K562 (cell line): ENCODE data around the gene CHRNA3. TPM values are rescaled to one million over a fixed set of nuclear protein-coding genes. Genes with fewer than 3 reads are reported as not detected.

ENCODE experiments used
- ATAC-seq: fragments of 200-7000 bp; cut with Tn5 transposase; 3 replicates; pipeline ENCODE4 v1.9.1; 2020; ENCODE audit warnings: moderate library complexity
- BruUV-seq: library from RNA; stranded (reverse); fragments of 400-500 nt; replicated peaks from 2 replicates; lab custom pipeline; 2021; lab: Mats Ljungman, UMichigan
- CTCF ChIA-PET: fragments of 300-600 bp; formaldehyde crosslinking; extraction: SDS; loops from one replicate; lab custom pipeline; 2021; ENCODE audit warnings: low intra/inter-chr PET ratio; lab: Yijun Ruan, JAX
- POLR2A ChIA-PET: fragments of 300-600, 350-650 bp; sonication (Branson Sonifier 250); formaldehyde crosslinking; extraction: SDS; loops from one replicate; lab custom pipeline; 2021; ENCODE audit warnings: antibody characterized with exemption, inconsistent platforms; lab: Yijun Ruan, JAX
- DNase-seq, 4 experiments: peaks; one replicate each; pipeline versions ENCODE4 v3.0.0 to v3.0.0-alpha.2; 2011 to 2018; ENCODE audit warnings: low spot score in 3 of 4, mixed read lengths in 3 of 4; ENCODE audit errors: extremely low read depth in 1 of 4
- FAIRE-seq: peaks from 2 replicates; lab custom pipeline; 2011; peaks lifted over from hg19 to GRCh38; lab: Jason Lieb, UNC
- H2AFZ ChIP-seq: 2 replicates; pipeline ENCODE4 v1.6.0; 2011; ENCODE audit warnings: low read depth, low read length, control low read depth, inconsistent platforms
- H3K27ac ChIP-seq: fragments of 200-600 bp; 3 replicates; pipeline ENCODE4 v1.8.0; 2011; ENCODE audit warnings: low read depth, mild to moderate bottlenecking, control low read depth, inconsistent platforms, low read length, moderate library complexity, mixed read lengths; ENCODE audit errors: extremely low read depth
- H3K27me3 ChIP-seq, 2 experiments: fragments of 300-600 bp in 1 of 2; 2 replicates in 1 of 2; 3 replicates in 1 of 2; pipeline versions ENCODE4 v1.6.0 to v1.8.0; 2011; ENCODE audit warnings: inconsistent platforms in 2 of 2, low read length in 2 of 2, mild to moderate bottlenecking in 1 of 2, mixed read lengths in 1 of 2, moderate library complexity in 1 of 2; ENCODE audit not compliant: control insufficient read depth in 2 of 2, insufficient read depth in 2 of 2
- H3K36me3 ChIP-seq: fragments of 300-600 bp; 3 replicates; pipeline ENCODE4 v1.8.0; 2011; ENCODE audit warnings: mild to moderate bottlenecking, low read length, inconsistent platforms; ENCODE audit not compliant: control insufficient read depth, insufficient read depth
- H3K4me1 ChIP-seq, 2 experiments: fragments of 200-600 bp in 1 of 2; replicated peaks in 1 of 2; 2 replicates in 1 of 2; 3 replicates in 1 of 2; pipeline versions ENCODE4 v1.5.1 to v1.8.0; 2011; ENCODE audit warnings: inconsistent platforms in 2 of 2, low read length in 2 of 2, mild to moderate bottlenecking in 1 of 2, mixed read lengths in 1 of 2, moderate library complexity in 1 of 2; ENCODE audit not compliant: control insufficient read depth in 2 of 2, insufficient read depth in 2 of 2
- H3K4me2 ChIP-seq: 2 replicates; pipeline ENCODE4 v1.6.1; 2011; ENCODE audit warnings: low read length, control low read depth, inconsistent platforms, mixed read lengths; ENCODE audit not compliant: insufficient read depth
- H3K4me3 ChIP-seq: fragments of 200-600 bp; sonication (generic), shearing (Covaris generic); 2 replicates; pipeline ENCODE4 v1.5.1; 2016; ENCODE audit warnings: control low read depth, inconsistent platforms
- H3K79me2 ChIP-seq: fragments of 200-600 bp; 3 replicates; pipeline ENCODE4 v1.8.0; 2011; ENCODE audit warnings: low read length, inconsistent platforms; ENCODE audit not compliant: control insufficient read depth, insufficient read depth
- H3K9ac ChIP-seq, 2 experiments: 2 replicates each; pipeline versions ENCODE4 v1.6.0 to v1.6.1; 2011; ENCODE audit warnings: low read depth in 2 of 2, low read length in 2 of 2, control low read depth in 1 of 2, inconsistent platforms in 1 of 2, mild to moderate bottlenecking in 1 of 2, mixed read lengths in 1 of 2; ENCODE audit not compliant: insufficient read depth in 1 of 2
- H3K9me1 ChIP-seq: one replicate; pipeline ENCODE4 v1.6.0; 2011; ENCODE audit warnings: inconsistent platforms, mild to moderate bottlenecking, low read length, moderate library complexity; ENCODE audit not compliant: control insufficient read depth, insufficient read depth
- H3K9me3 ChIP-seq: replicated peaks from 2 replicates; pipeline ENCODE4 v1.5.1; 2011; ENCODE audit warnings: low read depth, low read length, inconsistent platforms; ENCODE audit not compliant: control insufficient read depth, insufficient read depth
- H4K20me1 ChIP-seq: replicated peaks from 2 replicates; pipeline ENCODE4 v1.6.1; 2011; ENCODE audit warnings: low read length, inconsistent platforms, mixed read lengths; ENCODE audit not compliant: control insufficient read depth, insufficient read depth
- ARID2 ChIP-seq: fragments of 450-650 bp; IDR thresholded peaks from 2 replicates; pipeline ENCODE4 v1.6.1; 2017; ENCODE audit warnings: antibody characterized with exemption, mild to moderate bottlenecking
- CBX1 ChIP-seq: sonication (generic); IDR thresholded peaks from 2 replicates; pipeline ENCODE4 v1.6.1; 2016; ENCODE audit warnings: antibody characterized with exemption, low read depth, mild to moderate bottlenecking
- CSDE1 ChIP-seq, 2 experiments: fragments of 450-650 bp; IDR thresholded peaks; 2 replicates each; pipeline ENCODE4 v1.6.1; 2016; ENCODE audit warnings: mild to moderate bottlenecking in 1 of 2
- GTF2E2 ChIP-seq: fragments of 200-800 bp; sonication (Bioruptor generic); IDR thresholded peaks from 2 replicates; pipeline ENCODE4 v1.6.1; 2016; ENCODE audit warnings: missing genetic modification characterization, missing compliant biosample characterization
- MYC ChIP-seq, 2 experiments: fragments of 250-450 bp in 1 of 2; sonication (Bioruptor Pico) in 1 of 2; IDR thresholded peaks; 2 replicates each; pipeline versions ENCODE4 v1.5.1 to v1.6.1; 2012 to 2021; ENCODE audit warnings: low read depth in 2 of 2, borderline replicate concordance in 1 of 2, improper control_type of control experiment in 1 of 2, low read length in 1 of 2, mild to moderate bottlenecking in 1 of 2, moderate library complexity in 1 of 2
- U2AF1 ChIP-seq: fragments of 200-400 bp; formaldehyde crosslinking; optimal IDR thresholded peaks from 2 replicates; pipeline ENCODE3; 2017; ENCODE audit warnings: mild to moderate bottlenecking, low read depth, low read length, moderate library complexity
- WGBS: fragments of 100-300 bp; shearing (Covaris generic); methylation state at CpG from one replicate; pipeline ENCODE4 v1.1.6; 2016; ENCODE audit warnings: low coverage, mixed read lengths; ENCODE audit not compliant: insufficient coverage; ENCODE audit errors: missing lambda C conversion rate; 5-methylcytosine and 5-hydroxymethylcytosine counted together
- in situ Hi-C: fragments of 300-500 bp; cut with MboI; formaldehyde crosslinking; loops from 4 replicates; pipeline ENCODE4 v1.15.0; 2018; ENCODE audit warnings: inconsistent platforms, mixed read lengths
- intact Hi-C: fragments of 100-400 bp; cut with micrococcal nuclease; formaldehyde crosslinking; loops from 2 replicates; pipeline ENCODE4 v1.14.2; 2022
- polyA plus RNA-seq, 8 experiments: library from polyadenylated mRNA; depleted of rRNA in 4 of 8; stranded (reverse) in 5 of 8; unstranded in 3 of 8; fragments of >200 nt; fragmentation: Nextera tagmentation in 2 of 8; fragmentation: Illumina TruSeq in 1 of 8; extraction: Ambion mirVana in 2 of 8; extraction: Trizol in 1 of 8; gene quantifications; 2 replicates each; pipeline versions ENCODE4 v1.2.1 to v1.2.3, GENCODE V29; 2011 to 2014; ENCODE audit warnings: inconsistent platforms in 1 of 8, missing spikeins in 1 of 8
- total RNA-seq, 7 experiments: library from RNA; depleted of rRNA in 6 of 7; stranded (reverse); fragments of >200 nt in 6 of 7; fragmentation: Illumina TruSeq in 2 of 7; extraction: Trizol in 2 of 7; gene quantifications; 2 replicates each; pipeline versions ENCODE4 v1.2.1 to v1.2.3, GENCODE V29; 2011 to 2021; ENCODE audit warnings: low replicate concordance in 1 of 7
- TF ChIP-seq, protein P1 (sequence below): IDR thresholded peaks from 3 replicates; pipeline ENCODE4 v1.6.1; 2011; ENCODE audit warnings: borderline replicate concordance, mild to moderate bottlenecking; ENCODE audit not compliant: insufficient read length, insufficient read depth
- TF ChIP-seq, protein P2 (sequence below): sonication (generic); formaldehyde crosslinking; IDR thresholded peaks from 2 replicates; pipeline ENCODE4 v1.8.1; 2022; ENCODE audit warnings: missing genetic modification reagents

The CHRNA3 gene
- total and polyA plus RNA-seq, 9 of the 15 experiments (the other 6 are each of a cell fraction or from before 2014, with no cell fraction given), result 0.01 TPM; not detected in 8

- TF ChIP-seq MYC (IDR thresholded peaks at IDR 0.05; ENCODE audit: low read depth, low read length) (no peak), MYC (CRISPR knock-in tag; IDR thresholded peaks at IDR 0.05; ENCODE audit: borderline replicate concordance, low read depth) (no peak), CSDE1 (IDR thresholded peaks at IDR 0.05) (no peak), U2AF1 (no peak)
- TF ChIP-seq, protein P1, sequence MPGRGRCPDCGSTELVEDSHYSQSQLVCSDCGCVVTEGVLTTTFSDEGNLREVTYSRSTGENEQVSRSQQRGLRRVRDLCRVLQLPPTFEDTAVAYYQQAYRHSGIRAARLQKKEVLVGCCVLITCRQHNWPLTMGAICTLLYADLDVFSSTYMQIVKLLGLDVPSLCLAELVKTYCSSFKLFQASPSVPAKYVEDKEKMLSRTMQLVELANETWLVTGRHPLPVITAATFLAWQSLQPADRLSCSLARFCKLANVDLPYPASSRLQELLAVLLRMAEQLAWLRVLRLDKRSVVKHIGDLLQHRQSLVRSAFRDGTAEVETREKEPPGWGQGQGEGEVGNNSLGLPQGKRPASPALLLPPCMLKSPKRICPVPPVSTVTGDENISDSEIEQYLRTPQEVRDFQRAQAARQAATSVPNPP, result no peak
- TF ChIP-seq, all 486 proteins: peak for 5
Observed at GRCh38 chr15:78597583-78597982, 23.2 kb downstream of the CHRNA3 start (continued).

GRCh38 chr15:78574944-78575343, 45.9 kb downstream of the CHRNA3 start:
- TF ChIP-seq ARID2 (no peak), GTF2E2 (tag) (no peak), CBX1 (no peak)
- TF ChIP-seq, protein P2, sequence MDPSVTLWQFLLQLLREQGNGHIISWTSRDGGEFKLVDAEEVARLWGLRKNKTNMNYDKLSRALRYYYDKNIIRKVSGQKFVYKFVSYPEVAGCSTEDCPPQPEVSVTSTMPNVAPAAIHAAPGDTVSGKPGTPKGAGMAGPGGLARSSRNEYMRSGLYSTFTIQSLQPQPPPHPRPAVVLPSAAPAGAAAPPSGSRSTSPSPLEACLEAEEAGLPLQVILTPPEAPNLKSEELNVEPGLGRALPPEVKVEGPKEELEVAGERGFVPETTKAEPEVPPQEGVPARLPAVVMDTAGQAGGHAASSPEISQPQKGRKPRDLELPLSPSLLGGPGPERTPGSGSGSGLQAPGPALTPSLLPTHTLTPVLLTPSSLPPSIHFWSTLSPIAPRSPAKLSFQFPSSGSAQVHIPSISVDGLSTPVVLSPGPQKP (CRISPR knock-in tag), result no peak
- TF ChIP-seq, all 486 proteins: peak for 0
- no peaks in the 10 kb centered on the region for H3K36me3 ChIP-seq
- no peaks in the 10 kb centered on the region for H3K9me3 ChIP-seq
- H3K4me2 ChIP-seq, result no peak overlapping the region
- no peaks in the 10 kb centered on the region for H3K9me1 ChIP-seq
- no peak overlapping the region for H3K4me3 ChIP-seq
- H3K79me2 ChIP-seq, result no peaks in the 10 kb centered on the region; the same call in 2 of the 3 replicates
- intact Hi-C loops, result no loop called here
- ATAC-seq (no peak), DNase-seq (no peak), FAIRE-seq (no peak)
- in situ Hi-C loops, result no loop called here
- no peak overlapping the region for H3K27ac ChIP-seq
- WGBS, result no CpG with 5 or more reads among the region's 1 CpG
- H3K27me3 ChIP-seq, result no peaks in the 10 kb centered on the region
- H3K4me1 ChIP-seq, result no peaks in the 10 kb centered on the region
- no TSS peak for BruUV-seq
- no peak overlapping the region for H2AFZ ChIP-seq
- no peak overlapping the region for H3K9ac ChIP-seq
- POLR2A ChIA-PET, result interaction anchor here (0.8 to 4.4 kb wide), 2 partner anchors 9 to 639 kb away, joined by 3 to 17 read pairs; partner anchors contain the start of gene CHRNA5
- no peaks in the 10 kb centered on the region; the same call in 1 of the 2 replicates for H4K20me1 ChIP-seq
- CTCF ChIA-PET, result no interaction called here
